HFFc6 (cell line): ENCODE results near the gene GSS. TPM values are rescaled to one million over a fixed set of nuclear protein-coding genes. Genes with fewer than 3 reads are reported as not detected.
A peak's percentile ranks its signal among the peaks of the same experiment; 100 is the strongest.

ENCODE experiments used
- DNase-seq: peaks from one replicate; pipeline ENCODE4 v3.0.0-alpha.2; 2018
- H3K27ac Mint-ChIP-seq: 2 replicates; pipeline ENCODE4 v1.8.0; 2020; ENCODE audit warnings: mild to moderate bottlenecking, mixed read lengths
- H3K27me3 Mint-ChIP-seq: 2 replicates; pipeline ENCODE4 v1.8.0; 2021; ENCODE audit warnings: mild to moderate bottlenecking, moderate library complexity, mixed read lengths; ENCODE audit not compliant: insufficient read depth
- H3K36me3 Mint-ChIP-seq: 2 replicates; pipeline ENCODE4 v1.8.0; 2021; ENCODE audit warnings: low read depth, mixed read lengths
- H3K4me1 Mint-ChIP-seq: 2 replicates; pipeline ENCODE4 v1.8.0; 2020; ENCODE audit warnings: low read depth, mixed read lengths
- H3K4me3 Mint-ChIP-seq: 2 replicates; pipeline ENCODE4 v1.8.0; 2020; ENCODE audit warnings: mild to moderate bottlenecking, moderate library complexity, mixed read lengths
- H3K9me3 Mint-ChIP-seq: 2 replicates; pipeline ENCODE4 v1.8.0; 2020; ENCODE audit warnings: mild to moderate bottlenecking, mixed read lengths
- CTCF ChIP-seq: fragments of 200-600 bp; sonication (generic); IDR thresholded peaks from 2 replicates; pipeline ENCODE4 v1.5.0; 2021; ENCODE audit warnings: antibody characterized with exemption, mild to moderate bottlenecking
- long read RNA-seq: library from polyadenylated mRNA; unstranded; transcript quantifications from one replicate; pipeline ENCODE4 v2.0.0, GENCODE V29; 2019
- total RNA-seq, 6 experiments: library from RNA; stranded (reverse); fragmentation: NEBNext Ultra II Directional; extraction: Animal tissue kit (Norgen Biotek cat#: 25700); gene quantifications; 2 replicates in 1 of 6; 3 replicates in 5 of 6; pipeline ENCODE4 v1.2.3, GENCODE V29; 2021

The GSS gene
- total RNA-seq, result 10 to 100 TPM; 72.1 to 86.8 (median 76.6) TPM
- long read RNA-seq, transcript GSS-201 (13 exons, 1,919 nt), result major isoform, 102 of 139 reads
- long read RNA-seq, partial matches to known transcripts, result 20 of 139 reads
- long read RNA-seq, other reads (novel, unspliced or antisense), result 15 of 139 reads

- H3K4me3 Mint-ChIP-seq, result peak within 1 kb of the TSS; percentile 96
- peaks cover 2% of the 10 kb centered on the region for H3K27me3 Mint-ChIP-seq
- peak; percentile 92 for DNase-seq
- H3K9me3 Mint-ChIP-seq, result peaks cover 9% of the 10 kb centered on the region
- peak within 1 kb of the TSS; percentile 98 for H3K27ac Mint-ChIP-seq
- peaks cover 9% of the 10 kb centered on the region for H3K36me3 Mint-ChIP-seq
- peak; percentile 70 for TF ChIP-seq CTCF
- peaks cover 28% of the 10 kb centered on the region for H3K4me1 Mint-ChIP-seq
Observed at GRCh38 chr20:34955231-34956040, at the start of gene GSS, which contains the start of gene MYH7B. TSS of gene GSS (minus strand) at chr20:34955806. CDS start at chr20:34951852, 3,954 bp downstream. TSS of gene MYH7B (plus strand) at chr20:34955868. CDS start at chr20:34978006, 22,138 bp downstream.

- H3K9me3 Mint-ChIP-seq, result no peaks in the 10 kb centered on the region
- no peaks in the 10 kb centered on the region for H3K4me1 Mint-ChIP-seq
- TF ChIP-seq CTCF, result no peak
- H3K27me3 Mint-ChIP-seq, result peaks cover 8% of the 10 kb centered on the region
- DNase-seq, result no peak
- 0 out of 2 replicates have a peak, but pooled peaks cover 6% of the 10 kb centered on the region for H3K36me3 Mint-ChIP-seq
- H3K27ac Mint-ChIP-seq, result no peak overlapping the region
- no peak overlapping the region for H3K4me3 Mint-ChIP-seq
Observed at GRCh38 chr20:35004749-35005462, 49.3 kb upstream of the GSS start.

GRCh38 chr20:35004051-35004725 is 48.6 kb upstream of the GSS start:
- TF ChIP-seq CTCF, result no peak
- no peak overlapping the region for H3K27ac Mint-ChIP-seq
- H3K4me3 Mint-ChIP-seq, result no peak overlapping the region
- no peaks in the 10 kb centered on the region for H3K9me3 Mint-ChIP-seq
- H3K36me3 Mint-ChIP-seq, result 0 out of 2 replicates have a peak, but pooled peaks cover 8% of the 10 kb centered on the region
- H3K4me1 Mint-ChIP-seq, result no peaks in the 10 kb centered on the region
- no peak for DNase-seq
- peaks cover 5% of the 10 kb centered on the region for H3K27me3 Mint-ChIP-seq

- Mint-ChIP-seq H3K27ac (no peak overlapping the region), H3K9me3 (no peaks in the 10 kb centered on the region), H3K27me3 (peaks cover 3% of the 10 kb centered on the region), H3K4me1 (no peaks in the 10 kb centered on the region), H3K4me3 (no peak overlapping the region), H3K36me3 (peaks cover 14% of the 10 kb centered on the region; the same call in 1 of the 2 replicates)
- TF ChIP-seq CTCF, result no peak
- no peak for DNase-seq
Observed at GRCh38 chr20:35003211-35004031, 47.8 kb upstream of the GSS start.
